AG04450 (cell line): Measurements from ENCODE around the gene TAPBPL. TPM values are rescaled to one million over a fixed set of nuclear protein-coding genes. Genes with fewer than 3 reads are reported as not detected.

Experiments
- CTCF ChIA-PET: fragments of 300-600, 350-600 bp; formaldehyde crosslinking; extraction: SDS; loops from one replicate; lab custom pipeline; 2022; ENCODE audit warnings: antibody characterized with exemption, inconsistent platforms; lab: Charles Lee
- POLR2A ChIA-PET: fragments of 350-600 bp; formaldehyde crosslinking; extraction: SDS; loops from one replicate; lab custom pipeline; 2021; ENCODE audit warnings: antibody characterized with exemption, inconsistent platforms; lab: Yijun Ruan, JAX
- DNase-seq: peaks from one replicate; pipeline ENCODE4 v3.0.0-alpha.2; 2011; ENCODE audit warnings: low read depth, low spot score
- H3K27ac ChIP-seq: one replicate; pipeline ENCODE4 v1.5.1; 2012; ENCODE audit warnings: low read depth, low read length, control low read depth
- H3K27me3 ChIP-seq: one replicate; pipeline ENCODE4 v1.6.0; 2012; ENCODE audit warnings: low read length; ENCODE audit not compliant: control insufficient read depth, insufficient read depth
- H3K4me3 ChIP-seq: 2 replicates; pipeline ENCODE4 v1.5.1; 2011; ENCODE audit warnings: mild to moderate bottlenecking, low read depth, low read length, control low read depth
- H3K9me3 ChIP-seq: 2 replicates; pipeline ENCODE4 v1.5.1; 2012; ENCODE audit warnings: low read length; ENCODE audit not compliant: control insufficient read depth, insufficient read depth
- polyA plus RNA-seq: library from polyadenylated mRNA; depleted of rRNA; stranded (reverse); fragments of >200 nt; gene quantifications from 2 replicates; pipeline ENCODE4 v1.2.3, GENCODE V29; 2011
- TF ChIP-seq, protein P1 (sequence below): IDR thresholded peaks from 2 replicates; pipeline ENCODE4 v1.5.1; 2011; ENCODE audit warnings: low read depth, low read length, control low read depth, inconsistent platforms

The TAPBPL gene
- polyA plus RNA-seq, 1 experiment: 10.2 TPM

DNA sequence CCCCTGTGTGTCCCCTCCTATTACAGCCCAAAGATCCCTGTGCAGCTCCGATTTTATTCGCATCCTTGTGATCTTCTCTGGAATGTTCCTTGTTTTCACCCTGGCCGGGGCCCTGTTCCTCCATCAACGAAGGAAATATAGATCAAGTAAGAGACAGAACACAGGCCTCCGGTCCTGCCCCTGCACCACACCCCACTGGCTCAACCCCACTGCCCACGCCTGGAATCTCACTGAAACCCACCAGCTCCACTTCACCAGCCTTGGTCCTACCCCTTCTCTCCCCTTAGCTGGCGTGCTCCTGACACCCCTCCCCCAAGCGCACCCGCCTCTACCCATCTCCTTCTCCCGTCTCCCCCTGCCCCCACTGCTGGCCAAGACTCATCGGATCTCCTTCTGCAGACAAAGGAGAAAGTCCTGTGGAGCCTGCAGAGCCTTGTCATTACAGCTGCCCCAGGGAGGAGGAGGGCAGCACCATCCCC, 934 bp upstream of the TAPBPL start:
- Histone ChIP-seq H3K9me3 (no peaks in the 10 kb centered on the region; the same call in 1 of the 2 replicates), H3K4me3 (peak overlapping the region; percentile 73), H3K27me3 (no peaks in the 10 kb centered on the region), H3K27ac (peak overlapping the region; percentile 93)
- TF ChIP-seq, protein P1, sequence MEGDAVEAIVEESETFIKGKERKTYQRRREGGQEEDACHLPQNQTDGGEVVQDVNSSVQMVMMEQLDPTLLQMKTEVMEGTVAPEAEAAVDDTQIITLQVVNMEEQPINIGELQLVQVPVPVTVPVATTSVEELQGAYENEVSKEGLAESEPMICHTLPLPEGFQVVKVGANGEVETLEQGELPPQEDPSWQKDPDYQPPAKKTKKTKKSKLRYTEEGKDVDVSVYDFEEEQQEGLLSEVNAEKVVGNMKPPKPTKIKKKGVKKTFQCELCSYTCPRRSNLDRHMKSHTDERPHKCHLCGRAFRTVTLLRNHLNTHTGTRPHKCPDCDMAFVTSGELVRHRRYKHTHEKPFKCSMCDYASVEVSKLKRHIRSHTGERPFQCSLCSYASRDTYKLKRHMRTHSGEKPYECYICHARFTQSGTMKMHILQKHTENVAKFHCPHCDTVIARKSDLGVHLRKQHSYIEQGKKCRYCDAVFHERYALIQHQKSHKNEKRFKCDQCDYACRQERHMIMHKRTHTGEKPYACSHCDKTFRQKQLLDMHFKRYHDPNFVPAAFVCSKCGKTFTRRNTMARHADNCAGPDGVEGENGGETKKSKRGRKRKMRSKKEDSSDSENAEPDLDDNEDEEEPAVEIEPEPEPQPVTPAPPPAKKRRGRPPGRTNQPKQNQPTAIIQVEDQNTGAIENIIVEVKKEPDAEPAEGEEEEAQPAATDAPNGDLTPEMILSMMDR: no peak
- no peak for DNase-seq
- ChIA-PET CTCF (interaction anchor here (0.5 to 5.1 kb wide), 4 partner anchors 9 to 254 kb away, joined by 3 to 41 read pairs (median 7); no protein-coding TSS in a partner anchor), POLR2A (interaction anchor here (0.5 to 3.1 kb wide), 9 partner anchors 10 to 114 kb away, joined by 3 to 28 read pairs (median 5); partner anchors contain the start of genes GAPDH and VAMP1)

DNA sequence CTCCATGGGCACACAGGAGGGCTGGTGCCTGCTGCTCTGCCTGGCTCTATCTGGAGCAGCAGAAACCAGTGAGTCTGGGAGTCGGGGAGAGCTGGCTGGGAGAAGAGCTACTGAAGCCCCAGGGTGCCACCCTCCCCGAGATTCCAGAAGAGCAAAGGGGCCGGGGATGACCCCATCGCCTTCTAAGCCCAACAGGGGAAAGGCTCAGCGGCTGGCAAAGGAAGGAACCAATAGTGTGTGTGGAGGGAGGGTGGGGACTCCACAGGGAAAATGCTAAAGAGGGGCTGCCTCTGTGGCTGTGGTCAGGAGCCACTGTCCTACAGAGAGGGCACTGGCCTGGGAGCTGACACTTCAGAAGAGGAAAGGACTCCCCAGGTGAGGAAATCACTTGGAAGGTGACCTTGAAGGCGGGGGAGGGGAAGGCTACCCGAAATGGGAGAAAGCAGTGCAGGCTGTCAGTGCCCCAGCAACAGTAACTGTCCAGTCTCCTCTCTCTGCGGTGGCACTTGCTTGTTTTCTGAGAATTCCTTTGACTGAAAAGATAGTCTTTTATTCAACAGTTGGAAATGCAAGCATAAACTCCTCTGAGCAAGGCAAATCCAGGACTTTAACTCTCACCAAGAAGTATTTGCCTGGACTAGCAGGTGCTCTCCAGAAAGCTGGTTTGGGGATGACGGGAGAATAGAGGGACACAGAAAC, 552 bp downstream of the TAPBPL start:
- TF ChIP-seq, protein P1: no peak
- H3K27me3 ChIP-seq: no peaks in the 10 kb centered on the region
- peak overlapping the region; percentile 73 for H3K4me3 ChIP-seq
- POLR2A ChIA-PET: interaction anchor here (1.1 to 3.1 kb wide), 4 partner anchors 9 to 82 kb away, joined by 4 to 28 read pairs (median 6); partner anchors contain the start of genes GAPDH and VAMP1
- CTCF ChIA-PET: interaction anchor here (1.1 to 5.1 kb wide), 4 partner anchors 9 to 118 kb away, joined by 3 to 41 read pairs (median 4); no protein-coding TSS in a partner anchor
- no peak for DNase-seq
- no peaks in the 10 kb centered on the region; the same call in 1 of the 2 replicates for H3K9me3 ChIP-seq
- H3K27ac ChIP-seq: peak overlapping the region; percentile 93

DNA sequence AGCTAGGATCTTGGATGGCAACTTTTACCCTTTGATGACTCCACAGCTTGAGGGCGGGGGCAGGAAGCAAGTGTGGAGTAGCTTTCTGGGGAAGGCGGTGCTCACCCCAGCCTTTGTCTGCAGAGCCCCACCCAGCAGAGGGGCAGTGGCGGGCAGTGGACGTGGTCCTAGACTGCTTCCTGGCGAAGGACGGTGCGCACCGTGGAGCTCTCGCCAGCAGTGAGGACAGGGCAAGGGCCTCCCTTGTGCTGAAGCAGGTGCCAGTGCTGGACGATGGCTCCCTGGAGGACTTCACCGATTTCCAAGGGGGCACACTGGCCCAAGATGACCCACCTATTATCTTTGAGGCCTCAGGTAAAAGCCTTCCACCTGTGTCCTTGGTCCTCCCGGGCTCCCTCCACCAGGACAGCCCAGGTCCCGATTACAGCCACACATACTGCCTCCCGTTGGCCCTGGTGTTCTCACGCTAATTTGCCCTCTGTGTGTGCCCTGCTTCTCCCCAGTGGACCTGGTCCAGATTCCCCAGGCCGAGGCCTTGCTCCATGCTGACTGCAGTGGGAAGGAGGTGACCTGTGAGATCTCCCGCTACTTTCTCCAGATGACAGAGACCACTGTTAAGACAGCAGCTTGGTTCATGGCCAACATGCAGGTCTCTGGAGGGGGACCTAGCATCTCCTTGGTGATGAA, 1.2 kb downstream of the TAPBPL start:
- Histone ChIP-seq H3K27me3 (no peaks in the 10 kb centered on the region), H3K27ac (no peak overlapping the region), H3K4me3 (no peak overlapping the region; the same call in 1 of the 2 replicates), H3K9me3 (no peaks in the 10 kb centered on the region; the same call in 1 of the 2 replicates)
- ChIA-PET CTCF (interaction anchor here (1.1 to 5.1 kb wide), 2 partner anchors 10 to 12 kb away, joined by 3 to 41 read pairs; no protein-coding TSS in a partner anchor), POLR2A (interaction anchor here (1.3 to 3.1 kb wide), 2 partner anchors 8 to 17 kb away, joined by 4 to 28 read pairs; partner anchors contain the start of gene VAMP1)
- TF ChIP-seq, protein P1: no peak
- DNase-seq: no peak

DNA sequence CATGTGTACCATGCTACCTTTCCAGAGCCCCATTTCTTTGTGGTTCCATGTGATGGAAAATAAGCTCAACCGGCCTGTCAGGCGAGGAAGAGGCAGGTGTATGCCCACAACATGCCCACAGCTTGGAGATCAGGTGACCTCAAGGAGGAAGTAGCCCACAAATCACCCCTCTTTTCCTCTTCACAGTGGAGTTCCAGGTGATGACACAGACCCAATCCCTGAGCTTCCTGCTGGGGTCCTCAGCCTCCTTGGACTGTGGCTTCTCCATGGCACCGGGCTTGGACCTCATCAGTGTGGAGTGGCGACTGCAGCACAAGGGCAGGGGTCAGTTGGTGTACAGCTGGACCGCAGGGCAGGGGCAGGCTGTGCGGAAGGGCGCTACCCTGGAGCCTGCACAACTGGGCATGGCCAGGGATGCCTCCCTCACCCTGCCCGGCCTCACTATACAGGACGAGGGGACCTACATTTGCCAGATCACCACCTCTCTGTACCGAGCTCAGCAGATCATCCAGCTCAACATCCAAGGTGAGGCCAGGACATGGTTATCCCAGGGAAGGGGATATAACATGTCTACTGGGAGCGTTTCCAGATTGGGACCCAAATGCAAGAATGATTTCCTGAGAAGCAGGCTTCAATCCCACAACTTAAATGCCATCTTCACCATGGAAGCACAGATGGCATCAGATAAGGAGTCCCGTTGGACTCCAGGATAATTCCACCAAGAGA, 5.5 kb downstream of the TAPBPL start:
- no peak overlapping the region for H3K27ac ChIP-seq
- no peaks in the 10 kb centered on the region for H3K9me3 ChIP-seq
- CTCF ChIA-PET: interaction anchor here (1.0 to 3.0 kb wide), 2 partner anchors 8 to 118 kb away, joined by 3 to 36 read pairs; no protein-coding TSS in a partner anchor
- DNase-seq: no peak
- TF ChIP-seq, protein P1: no peak
- POLR2A ChIA-PET: interaction anchor here (1.6 kb wide), 1 partner anchor 13 kb away, joined by 4 read pairs; the partner anchor contains the start of gene VAMP1
- no peak overlapping the region for H3K4me3 ChIP-seq
- H3K27me3 ChIP-seq: no peaks in the 10 kb centered on the region
